Chondrocyte (in vitro differentiated cells): ENCODE data around the gene SLAMF1. TPM values are rescaled to one million over a fixed set of nuclear protein-coding genes. Genes with fewer than 3 reads are reported as not detected.

Experiments
- DNase-seq: peaks from one replicate; pipeline ENCODE4 v3.0.0; 2021; ENCODE audit warnings: mixed read lengths, low spot score
- H3K27ac Mint-ChIP-seq: one replicate; pipeline ENCODE4 v1.8.0; 2021; ENCODE audit warnings: mild to moderate bottlenecking, moderate library complexity, mixed read lengths; ENCODE audit not compliant: unreplicated experiment
- H3K27me3 Mint-ChIP-seq: 2 replicates; pipeline ENCODE4 v1.8.0; 2021; ENCODE audit warnings: low read depth, mixed read lengths
- H3K36me3 Mint-ChIP-seq: 2 replicates; pipeline ENCODE4 v1.8.0; 2021; ENCODE audit warnings: low read depth, mixed read lengths
- H3K4me1 Mint-ChIP-seq: 2 replicates; pipeline ENCODE4 v1.8.0; 2021; ENCODE audit warnings: low read depth, mild to moderate bottlenecking, mixed read lengths
- H3K4me3 Mint-ChIP-seq: one replicate; pipeline ENCODE4 v1.8.0; 2021; ENCODE audit warnings: mild to moderate bottlenecking, moderate library complexity, mixed read lengths; ENCODE audit not compliant: unreplicated experiment
- H3K9me3 Mint-ChIP-seq: 2 replicates; pipeline ENCODE4 v1.8.0; 2021; ENCODE audit warnings: low read depth, mixed read lengths
- CTCF ChIP-seq: fragments of 200-600 bp; sonication (generic); IDR thresholded peaks from 2 replicates; pipeline ENCODE4 v1.5.0; 2021; ENCODE audit warnings: antibody characterized with exemption, mild to moderate bottlenecking, moderate library complexity
- total RNA-seq: library from RNA; stranded (reverse); gene quantifications from 3 replicates; pipeline ENCODE4 v1.2.1, GENCODE V29; 2021

The SLAMF1 gene
- total RNA-seq, 1 donor from 2014 or later, result not detected

GRCh38 chr1:160608514-160608913, 38.3 kb downstream of the SLAMF1 start:
- no peak for DNase-seq
- no peak overlapping the region for H3K4me3 Mint-ChIP-seq
- H3K4me1 Mint-ChIP-seq, result no peaks in the 10 kb centered on the region
- no peaks in the 10 kb centered on the region for H3K36me3 Mint-ChIP-seq
- TF ChIP-seq CTCF, result no peak
- H3K27me3 Mint-ChIP-seq, result peaks cover 39% of the 10 kb centered on the region
- peaks cover 9% of the 10 kb centered on the region for H3K9me3 Mint-ChIP-seq
- H3K27ac Mint-ChIP-seq, result no peak overlapping the region

- Mint-ChIP-seq H3K4me3 (no peak overlapping the region), H3K9me3 (peaks cover 11% of the 10 kb centered on the region), H3K4me1 (no peaks in the 10 kb centered on the region), H3K27me3 (peaks cover 35% of the 10 kb centered on the region), H3K27ac (no peak overlapping the region), H3K36me3 (no peaks in the 10 kb centered on the region)
- DNase-seq, result no peak
- TF ChIP-seq CTCF, result no peak
These were observed 38.8 kb downstream of the SLAMF1 start for GRCh38 chr1:160608057-160608456.

- no peak for TF ChIP-seq CTCF
- no peak overlapping the region for H3K27ac Mint-ChIP-seq
- H3K27me3 Mint-ChIP-seq, result peaks cover 35% of the 10 kb centered on the region
- H3K4me3 Mint-ChIP-seq, result no peak overlapping the region
- DNase-seq, result no peak
- peaks cover 2% of the 10 kb centered on the region for H3K36me3 Mint-ChIP-seq
- no peaks in the 10 kb centered on the region for H3K4me1 Mint-ChIP-seq
- H3K9me3 Mint-ChIP-seq, result peaks cover 14% of the 10 kb centered on the region
These were observed 39.2 kb downstream of the SLAMF1 start for GRCh38 chr1:160607672-160608032.

GRCh38 chr1:160607011-160607671, 39.7 kb downstream of the SLAMF1 start:
- Mint-ChIP-seq H3K9me3 (peaks cover 17% of the 10 kb centered on the region), H3K4me1 (no peaks in the 10 kb centered on the region)

GRCh38 chr1:160606611-160607010, 40.2 kb downstream of the SLAMF1 start:
- peaks cover 33% of the 10 kb centered on the region for H3K27me3 Mint-ChIP-seq
- H3K36me3 Mint-ChIP-seq, result peaks cover 2% of the 10 kb centered on the region
- H3K9me3 Mint-ChIP-seq, result peaks cover 22% of the 10 kb centered on the region
- no peak overlapping the region for H3K4me3 Mint-ChIP-seq
- no peaks in the 10 kb centered on the region for H3K4me1 Mint-ChIP-seq
- no peak overlapping the region for H3K27ac Mint-ChIP-seq
- no peak for DNase-seq
- TF ChIP-seq CTCF, result no peak

More at GRCh38 chr1:160607011-160607671, 39.7 kb downstream of the SLAMF1 start:
- Mint-ChIP-seq H3K36me3 (peaks cover 2% of the 10 kb centered on the region), H3K4me3 (no peak overlapping the region), H3K27me3 (peaks cover 33% of the 10 kb centered on the region), H3K27ac (no peak overlapping the region)
- no peak for DNase-seq
- peak; percentile 83 for TF ChIP-seq CTCF
